Measurements from ENCODE around the gene HOXB2. TPM values are rescaled to one million over a fixed set of nuclear protein-coding genes. Genes with fewer than 3 reads are reported as not detected.

Gene HOXB2
- total RNA-seq, 2 experiments from 2014 or later: not detected

DNA sequence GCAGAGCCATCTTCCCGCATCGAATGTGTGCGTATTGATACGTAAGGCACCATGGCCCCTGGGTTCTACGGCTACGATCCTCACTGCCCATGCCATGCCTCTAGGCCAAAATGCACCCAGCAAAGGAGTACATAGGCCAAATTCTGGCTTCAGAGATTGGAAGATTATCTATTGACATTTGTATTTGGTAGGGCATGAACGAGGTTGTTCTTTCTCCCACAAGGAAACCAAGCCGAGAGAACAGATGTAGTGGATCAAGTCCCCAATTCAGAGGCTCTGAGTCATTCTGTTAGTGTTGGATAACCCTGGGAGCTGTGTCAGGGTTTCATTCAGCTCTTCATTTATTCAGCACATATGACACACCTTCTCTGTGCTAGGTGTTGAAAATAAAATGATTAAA lies 50.6 kb downstream of the HOXB2 start:
- Histone ChIP-seq H3K4me2 (ENCODE audit: low read length) (no peak overlapping the region), H3K27ac (ENCODE audit: low read depth, low read length, poor library complexity, severe bottlenecking) (no peak overlapping the region), H2AFZ (ENCODE audit: low read length) (no peak overlapping the region), H3K4me3 (ENCODE audit: low read depth, low read length, poor library complexity, severe bottlenecking) (no peak overlapping the region), H3K9me3 (ENCODE audit: low read length) (no peaks in the 10 kb centered on the region), H4K20me1 (ENCODE audit: insufficient read depth, low read length) (no peaks in the 10 kb centered on the region), H3K79me2 (ENCODE audit: insufficient read depth, low read depth, low read length) (no peaks in the 10 kb centered on the region), H3K4me1 (ENCODE audit: insufficient read depth, low read length, poor library complexity, severe bottlenecking) (peaks cover 4% of the 10 kb centered on the region), H3K9me2 (ENCODE audit: insufficient read depth, low read length) (no peaks in the 10 kb centered on the region), H3K36me3 (ENCODE audit: insufficient read depth, low read length) (no peaks in the 10 kb centered on the region)
- TF ChIP-seq EZH2phosphoT487 (IDR thresholded peaks at IDR 0.05; ENCODE audit: borderline replicate concordance, low read depth, low read length): no peak
- TF ChIP-seq, protein P1, sequence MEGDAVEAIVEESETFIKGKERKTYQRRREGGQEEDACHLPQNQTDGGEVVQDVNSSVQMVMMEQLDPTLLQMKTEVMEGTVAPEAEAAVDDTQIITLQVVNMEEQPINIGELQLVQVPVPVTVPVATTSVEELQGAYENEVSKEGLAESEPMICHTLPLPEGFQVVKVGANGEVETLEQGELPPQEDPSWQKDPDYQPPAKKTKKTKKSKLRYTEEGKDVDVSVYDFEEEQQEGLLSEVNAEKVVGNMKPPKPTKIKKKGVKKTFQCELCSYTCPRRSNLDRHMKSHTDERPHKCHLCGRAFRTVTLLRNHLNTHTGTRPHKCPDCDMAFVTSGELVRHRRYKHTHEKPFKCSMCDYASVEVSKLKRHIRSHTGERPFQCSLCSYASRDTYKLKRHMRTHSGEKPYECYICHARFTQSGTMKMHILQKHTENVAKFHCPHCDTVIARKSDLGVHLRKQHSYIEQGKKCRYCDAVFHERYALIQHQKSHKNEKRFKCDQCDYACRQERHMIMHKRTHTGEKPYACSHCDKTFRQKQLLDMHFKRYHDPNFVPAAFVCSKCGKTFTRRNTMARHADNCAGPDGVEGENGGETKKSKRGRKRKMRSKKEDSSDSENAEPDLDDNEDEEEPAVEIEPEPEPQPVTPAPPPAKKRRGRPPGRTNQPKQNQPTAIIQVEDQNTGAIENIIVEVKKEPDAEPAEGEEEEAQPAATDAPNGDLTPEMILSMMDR (conservative IDR thresholded peaks at IDR 0.05; ENCODE audit: low read length): no peak
- DNase-seq (ENCODE audit: low spot score): no peak
- BruUV-seq (replicated peaks): no TSS peak
- POLR2A ChIA-PET: interaction anchor here (0.7 kb wide), 1 partner anchor 29 kb away, joined by 3 read pairs; no protein-coding TSS in a partner anchor
- intact Hi-C loops (cut with micrococcal nuclease; ENCODE audit: unreplicated experiment): no loop called here
- CTCF ChIA-PET (ENCODE audit: unreplicated experiment): no interaction called here

Other genes with a start within 250 kb of the HOXB2 start
- 0.13 TPM in 1 of 2 replicates, not detected in the other for gene SKAP1, start 114.9 kb downstream of the HOXB2 start, total RNA-seq (2014; rRNA removed; shearing (Covaris generic))
- gene SKAP1, start 114.9 kb downstream of the HOXB2 start, total RNA-seq (2022): 0.79 and 1.2 TPM in 2 replicates
- not detected in 2 replicates for gene HOXB1, start 14.1 kb downstream of the HOXB2 start, total RNA-seq (2014; rRNA removed; shearing (Covaris generic))
- not detected in 2 replicates for gene HOXB1, start 14.1 kb downstream of the HOXB2 start, total RNA-seq (2022)
- gene HOXB4, start 33.2 kb upstream of the HOXB2 start, total RNA-seq (2014; rRNA removed; shearing (Covaris generic)): 7.2 and 7.4 TPM in 2 replicates
- 8.9 and 9.2 TPM in 2 replicates for gene HOXB4, start 33.2 kb upstream of the HOXB2 start, total RNA-seq (2022)
- gene HOXB3, start 45.1 kb upstream of the HOXB2 start, total RNA-seq (2014; rRNA removed; shearing (Covaris generic)): 7.7 and 14.0 TPM in 2 replicates
- gene HOXB3, start 45.1 kb upstream of the HOXB2 start, total RNA-seq (2022): 13.0 and 14.6 TPM in 2 replicates
- gene HOXB5, start 48.7 kb upstream of the HOXB2 start, total RNA-seq (2014; rRNA removed; shearing (Covaris generic)): not detected in 2 replicates
- gene HOXB5, start 48.7 kb upstream of the HOXB2 start, total RNA-seq (2022): not detected in 2 replicates
- gene HOXB6, start 59.9 kb upstream of the HOXB2 start, total RNA-seq (2014; rRNA removed; shearing (Covaris generic)): 0.41 TPM in 1 of 2 replicates, not detected in the other
- gene HOXB6, start 59.9 kb upstream of the HOXB2 start, total RNA-seq (2022): not detected in 2 replicates
- gene HOXB7, start 65.9 kb upstream of the HOXB2 start, total RNA-seq (2014; rRNA removed; shearing (Covaris generic)): 6.3 and 9.2 TPM in 2 replicates
- 16.3 and 17.0 TPM in 2 replicates for gene HOXB7, start 65.9 kb upstream of the HOXB2 start, total RNA-seq (2022)
- not detected in 2 replicates for gene HOXB8, start 70.2 kb upstream of the HOXB2 start, total RNA-seq (2014; rRNA removed; shearing (Covaris generic))
- gene HOXB8, start 70.2 kb upstream of the HOXB2 start, total RNA-seq (2022): not detected in 2 replicates
- not detected in 2 replicates for gene HOXB9, start 81.2 kb upstream of the HOXB2 start, total RNA-seq (2014; rRNA removed; shearing (Covaris generic))
- gene HOXB9, start 81.2 kb upstream of the HOXB2 start, total RNA-seq (2022): not detected in 2 replicates
- gene PRAC1, start 177.4 kb upstream of the HOXB2 start, total RNA-seq (2014; rRNA removed; shearing (Covaris generic)): not detected in 2 replicates
- gene PRAC1, start 177.4 kb upstream of the HOXB2 start, total RNA-seq (2022): not detected in 2 replicates
- gene PRAC2, start 178.1 kb upstream of the HOXB2 start, total RNA-seq (2014; rRNA removed; shearing (Covaris generic)): not detected in 2 replicates
- not detected in 2 replicates for gene PRAC2, start 178.1 kb upstream of the HOXB2 start, total RNA-seq (2022)
- gene HOXB13, start 183.6 kb upstream of the HOXB2 start, total RNA-seq (2014; rRNA removed; shearing (Covaris generic)): not detected in 2 replicates
- not detected in 2 replicates for gene HOXB13, start 183.6 kb upstream of the HOXB2 start, total RNA-seq (2022)